ENCODE data around the gene APOBR.
"Not testable (repeated sequence)": the region's sequence is repeated elsewhere in the genome, so short reads cannot be mapped to it uniquely, and the experiment has no call there.

Gene APOBR

GRCh38 chr16:28527985-28528384 lies 33.5 kb downstream of the APOBR start:
- DNase-seq = no peak

GRCh38 chr16:28528463-28528867 lies 34.0 kb downstream of the APOBR start:
- DNase-seq = no peak

- no peak for DNase-seq
Measured at GRCh38 chr16:28529124-28529523, 34.7 kb downstream of the APOBR start.

GRCh38 chr16:28531777-28532744 lies 37.6 kb downstream of the APOBR start:
- DNase-seq = no peak

- DNase-seq = no peak
Measured at GRCh38 chr16:28532940-28533647, 38.7 kb downstream of the APOBR start.

GRCh38 chr16:28534542-28535373 lies 40.3 kb downstream of the APOBR start:
- no peak for DNase-seq

GRCh38 chr16:28537076-28537475 lies 42.6 kb downstream of the APOBR start:
- no peak for DNase-seq

GRCh38 chr16:28537964-28538732 lies 43.7 kb downstream of the APOBR start:
- no peak for DNase-seq

- peak; percentile 71 for DNase-seq
Measured at GRCh38 chr16:28538733-28539596, 44.5 kb downstream of the APOBR start, which contains the start of gene NUPR1. Gene NUPR1 (minus strand): TSS chr16:28538974. CDS start chr16:28538907, 67 bp downstream.

GRCh38 chr16:28540346-28540745 lies 45.9 kb downstream of the APOBR start:
- DNase-seq = no peak

GRCh38 chr16:28542646-28543045 lies 48.2 kb downstream of the APOBR start:
- no peak for DNase-seq

GRCh38 chr16:28543072-28543471 lies 48.6 kb downstream of the APOBR start:
- DNase-seq = no peak

GRCh38 chr16:28544998-28545397 lies 50.6 kb downstream of the APOBR start:
- DNase-seq = no peak

GRCh38 chr16:28545964-28546363 lies 51.5 kb downstream of the APOBR start:
- DNase-seq = not testable (repeated sequence)

- no peak for DNase-seq
Measured at GRCh38 chr16:28546626-28547025, 52.2 kb downstream of the APOBR start.

GRCh38 chr16:28548306-28548802 lies 53.9 kb downstream of the APOBR start:
- no peak for DNase-seq

All from DMS 273 treated with DMSO at 0.1 percent for 48 hours (cell line).